ENCODE data around the gene EFL1.

Gene EFL1

GRCh38 chr15:82146576-82146975 is 116.0 kb downstream of the EFL1 start:
- FAIRE-seq: no peak

GRCh38 chr15:82143390-82144385 is 118.8 kb downstream of the EFL1 start:
- FAIRE-seq: no peak

DNA sequence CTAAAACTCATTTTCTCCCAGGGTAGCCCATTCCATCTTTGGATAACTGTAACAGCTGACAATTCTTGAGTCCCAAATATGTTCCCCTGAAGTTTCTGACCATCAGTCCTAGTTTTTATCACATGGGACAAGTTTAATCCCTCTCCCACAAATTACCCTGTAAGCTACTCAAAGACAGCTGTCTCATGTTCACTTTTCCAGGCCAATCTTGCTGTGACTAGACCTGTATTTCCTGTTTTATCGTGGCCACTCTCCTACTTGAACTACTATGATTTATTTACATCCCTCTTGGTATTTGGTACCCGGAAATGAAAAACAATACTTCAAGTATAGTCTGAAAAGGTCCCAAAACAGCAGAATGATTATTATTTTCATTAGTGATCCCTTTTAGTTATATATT is 121.6 kb downstream of the EFL1 start:
- FAIRE-seq: no peak

DNA sequence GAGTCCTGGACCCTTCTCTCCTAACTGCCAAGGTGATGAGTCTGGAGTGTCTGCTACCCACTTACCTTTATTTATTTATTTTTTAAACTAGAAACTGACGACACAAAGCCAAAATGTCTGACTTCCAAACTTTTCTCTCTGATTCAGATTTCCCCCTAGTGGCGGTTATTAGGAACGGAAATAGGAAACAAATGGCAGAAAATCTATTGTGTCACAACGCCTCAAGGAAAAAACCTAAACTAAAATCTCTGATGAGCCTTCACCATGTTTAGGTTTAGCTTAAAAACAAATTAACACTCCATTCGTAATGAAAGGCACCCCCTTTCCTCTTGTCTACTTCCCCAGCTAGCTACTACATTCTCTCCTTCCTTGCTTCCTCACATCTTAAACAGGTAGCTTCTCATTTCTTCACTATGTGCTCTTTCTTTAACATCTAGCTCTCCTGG is 122.7 kb downstream of the EFL1 start:
- FAIRE-seq: peak; percentile 80

DNA sequence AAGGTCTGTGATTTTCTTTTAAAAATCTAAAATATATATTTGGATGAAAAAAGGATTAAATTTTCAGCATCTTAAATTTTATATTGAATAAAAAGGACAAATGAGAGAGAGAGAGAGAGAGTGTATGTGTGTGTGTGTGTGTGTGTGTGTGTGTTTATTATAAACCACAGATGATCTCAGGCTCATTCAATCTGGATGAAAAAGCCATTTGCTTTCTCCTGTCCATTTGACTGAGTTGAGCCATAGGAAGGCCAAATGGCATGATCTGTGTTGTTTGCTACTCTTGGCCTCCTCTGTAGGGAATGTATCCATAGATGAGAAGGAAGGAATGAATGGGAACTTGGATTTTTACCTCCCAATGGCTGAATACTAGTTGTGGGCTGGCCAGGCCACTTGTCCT is 124.2 kb downstream of the EFL1 start:
- no peak for FAIRE-seq

DNA sequence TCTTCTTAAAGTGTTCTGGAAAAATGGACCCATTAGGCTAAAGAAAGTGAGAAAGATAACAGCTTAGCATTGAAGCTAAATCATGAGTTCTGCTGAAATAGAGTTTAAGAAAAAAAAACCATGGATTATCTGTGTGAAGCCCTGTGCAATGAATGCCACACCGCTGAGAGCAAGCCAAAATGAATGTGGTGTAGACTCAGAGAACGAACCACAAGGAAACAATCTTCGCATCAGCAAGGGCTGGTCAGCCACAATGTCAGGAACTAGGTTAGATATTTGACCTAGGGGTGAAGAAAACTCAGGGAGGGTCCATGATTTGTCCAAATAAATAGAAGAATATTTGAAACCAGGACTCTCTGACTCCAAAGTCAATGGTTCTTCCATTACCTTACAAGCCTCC is 125.3 kb downstream of the EFL1 start:
- no peak for FAIRE-seq

GRCh38 chr15:82136120-82136519 is 126.4 kb downstream of the EFL1 start:
- no peak for FAIRE-seq

GRCh38 chr15:82135638-82136037 is 126.9 kb downstream of the EFL1 start:
- no peak for FAIRE-seq

GRCh38 chr15:82134461-82134860 is 128.1 kb downstream of the EFL1 start:
- no peak for FAIRE-seq

GRCh38 chr15:82133251-82133650 is 129.3 kb downstream of the EFL1 start:
- no peak for FAIRE-seq

GRCh38 chr15:82132742-82133141 is 129.8 kb downstream of the EFL1 start:
- FAIRE-seq: no peak

- no peak for FAIRE-seq
Measured at GRCh38 chr15:82132096-82132495, 130.4 kb downstream of the EFL1 start.

- no peak for FAIRE-seq
Measured at GRCh38 chr15:82130248-82130647, 132.3 kb downstream of the EFL1 start.

DNA sequence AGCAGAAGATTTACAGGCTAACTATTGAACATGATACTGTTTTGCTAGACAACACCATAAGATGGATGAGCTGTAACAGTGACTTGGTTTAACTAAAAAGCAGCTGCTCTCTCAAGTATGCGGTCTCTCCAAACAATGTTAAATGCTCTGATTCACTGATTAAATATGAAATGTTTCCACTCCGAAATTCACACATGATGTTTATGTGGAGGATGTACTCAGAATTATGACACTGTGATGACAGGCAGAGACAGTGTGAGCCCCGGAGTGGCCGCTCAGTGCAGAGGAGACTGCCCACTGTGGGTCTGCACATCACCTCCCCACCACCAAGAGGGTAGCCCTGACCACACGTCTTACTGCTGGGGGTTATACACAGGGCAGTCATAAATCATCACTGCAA is 132.8 kb downstream of the EFL1 start:
- no peak for FAIRE-seq

GRCh38 chr15:82129149-82129692 is 133.3 kb downstream of the EFL1 start:
- FAIRE-seq: peak; percentile 95

DNA sequence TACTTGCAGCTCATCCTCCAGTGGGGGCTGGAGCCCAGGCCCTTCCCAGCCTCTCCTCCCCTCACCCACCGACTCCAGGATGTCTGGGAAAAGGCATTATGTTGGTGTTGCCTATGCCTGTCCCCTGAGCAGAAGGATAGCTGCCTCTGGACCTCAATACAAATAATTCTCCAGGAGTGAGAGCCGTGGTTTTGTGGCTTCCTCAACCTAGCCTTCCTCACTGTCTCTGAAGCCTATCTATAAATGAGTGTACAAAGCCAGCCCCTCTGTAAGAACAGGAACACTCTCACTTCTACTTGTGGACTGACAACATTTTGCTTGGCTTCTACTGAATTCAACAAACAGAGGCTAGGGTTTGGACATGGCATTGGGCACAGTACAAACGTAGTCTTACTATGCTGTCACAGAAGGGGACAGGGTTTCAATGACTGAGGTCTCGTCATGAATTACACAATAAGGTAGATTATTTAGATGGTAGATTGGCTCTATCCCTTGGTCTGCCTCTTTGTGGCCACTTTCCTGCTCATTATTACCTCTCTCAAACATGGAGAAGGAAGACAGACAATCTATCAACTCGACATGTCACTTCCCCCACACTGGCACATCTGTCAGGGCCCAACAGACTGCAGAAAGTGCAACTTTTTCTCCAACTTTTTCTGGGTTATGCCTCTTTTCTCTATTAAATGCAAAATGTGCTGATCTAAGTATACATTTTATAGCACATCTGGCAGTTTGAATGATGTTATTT is 134.0 kb downstream of the EFL1 start:
- no peak for FAIRE-seq

GRCh38 chr15:82127581-82127980 is 135.0 kb downstream of the EFL1 start:
- no peak for FAIRE-seq

GRCh38 chr15:82126346-82126745 is 136.2 kb downstream of the EFL1 start:
- no peak for FAIRE-seq

DNA sequence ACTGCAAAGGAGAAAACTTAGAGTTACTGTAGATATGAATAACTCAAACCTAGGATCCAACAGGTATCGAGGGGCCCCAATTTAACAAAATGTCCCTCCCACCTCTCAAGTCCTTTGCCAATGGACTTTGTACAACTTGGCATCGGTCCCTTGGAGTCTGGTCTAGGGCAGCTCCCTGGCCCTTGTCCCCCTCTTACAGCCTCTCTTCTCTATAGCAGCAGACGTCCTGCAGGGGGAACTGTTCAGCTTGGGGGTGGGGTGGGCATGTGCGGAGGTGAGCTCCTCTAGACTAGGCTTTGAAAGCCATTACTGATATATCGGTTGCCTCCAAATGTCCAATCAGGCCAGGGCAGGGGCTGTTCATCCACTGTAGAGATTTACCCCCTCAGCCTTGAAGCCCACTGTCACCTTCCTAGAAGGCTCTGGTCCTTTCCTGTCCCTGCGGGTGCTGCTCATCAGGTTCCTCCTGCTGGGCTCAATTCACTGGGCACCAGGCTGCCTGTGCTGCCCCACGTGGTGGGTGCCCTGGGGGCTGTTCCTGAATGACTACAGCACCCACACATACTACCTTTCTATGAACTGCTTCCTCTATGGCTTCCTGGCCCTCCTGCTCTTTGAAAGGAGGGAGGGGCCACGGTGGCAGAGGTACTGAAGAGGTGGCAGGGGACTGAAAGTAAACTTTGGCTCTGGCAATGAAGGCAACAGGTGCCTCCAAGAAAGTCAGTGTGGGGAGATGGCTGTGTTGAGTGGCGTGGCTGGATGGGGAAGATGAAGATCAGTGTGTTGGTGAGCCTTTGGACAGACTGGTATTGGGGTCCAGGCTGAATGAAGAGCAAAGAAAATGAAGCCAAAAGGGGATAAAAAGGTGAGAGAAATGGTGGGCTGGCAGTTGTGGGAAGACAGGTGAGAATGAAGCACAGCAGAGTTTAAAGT is 137.9 kb downstream of the EFL1 start:
- FAIRE-seq: no peak

- FAIRE-seq: peak; percentile 94
Measured at GRCh38 chr15:82122746-82123400, 139.7 kb downstream of the EFL1 start.

DNA sequence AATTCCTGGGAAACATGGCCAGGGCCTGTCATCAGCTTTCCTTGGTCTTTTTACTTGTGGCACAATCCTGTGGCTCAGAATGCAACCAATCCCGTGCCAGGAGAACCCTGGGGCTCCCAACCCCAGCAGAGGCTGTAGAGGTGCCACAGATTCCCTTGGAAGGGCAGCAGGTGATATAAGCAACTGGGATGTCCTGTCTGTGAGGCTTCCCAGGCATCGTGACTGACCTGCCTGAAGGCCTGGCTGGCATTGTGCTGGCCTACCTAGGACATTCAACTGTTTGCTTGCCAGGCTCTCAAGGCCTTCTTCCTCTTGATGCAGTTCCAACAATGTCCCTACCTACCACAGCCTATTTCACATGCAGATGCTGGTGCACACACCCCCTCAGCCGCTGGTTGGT is 144.5 kb downstream of the EFL1 start:
- no peak for FAIRE-seq

GRCh38 chr15:82117296-82117695 is 145.2 kb downstream of the EFL1 start:
- FAIRE-seq: no peak

Data from endometrium (tissue), 2 donors.